T1000 (cell line): Measurements from ENCODE around the gene ATOSA.

ENCODE experiments used
- DNase-seq: peaks from one replicate; lab custom pipeline; 2025; ENCODE audit warnings: mixed read lengths; lab: John Stamatoyannopoulos, UW

ATOSA gene

GRCh38 chr15:52652286-52652685, 26.9 kb downstream of the ATOSA start:
- no peak for DNase-seq

GRCh38 chr15:52651868-52652267, 27.3 kb downstream of the ATOSA start:
- no peak for DNase-seq

GRCh38 chr15:52651114-52651513, 28.1 kb downstream of the ATOSA start:
- no peak for DNase-seq

- DNase-seq = no peak
Measured at GRCh38 chr15:52649686-52650085, 29.5 kb downstream of the ATOSA start.

GRCh38 chr15:52645916-52646315, 33.3 kb downstream of the ATOSA start:
- no peak for DNase-seq

GRCh38 chr15:52642386-52643361, 36.5 kb downstream of the ATOSA start:
- no peak for DNase-seq

- no peak for DNase-seq
Measured at GRCh38 chr15:52636459-52636858, 42.7 kb downstream of the ATOSA start.

- no peak for DNase-seq
Measured at GRCh38 chr15:52635908-52636307, 43.3 kb downstream of the ATOSA start.
